ENCODE data around the gene TAS2R41.

DNA sequence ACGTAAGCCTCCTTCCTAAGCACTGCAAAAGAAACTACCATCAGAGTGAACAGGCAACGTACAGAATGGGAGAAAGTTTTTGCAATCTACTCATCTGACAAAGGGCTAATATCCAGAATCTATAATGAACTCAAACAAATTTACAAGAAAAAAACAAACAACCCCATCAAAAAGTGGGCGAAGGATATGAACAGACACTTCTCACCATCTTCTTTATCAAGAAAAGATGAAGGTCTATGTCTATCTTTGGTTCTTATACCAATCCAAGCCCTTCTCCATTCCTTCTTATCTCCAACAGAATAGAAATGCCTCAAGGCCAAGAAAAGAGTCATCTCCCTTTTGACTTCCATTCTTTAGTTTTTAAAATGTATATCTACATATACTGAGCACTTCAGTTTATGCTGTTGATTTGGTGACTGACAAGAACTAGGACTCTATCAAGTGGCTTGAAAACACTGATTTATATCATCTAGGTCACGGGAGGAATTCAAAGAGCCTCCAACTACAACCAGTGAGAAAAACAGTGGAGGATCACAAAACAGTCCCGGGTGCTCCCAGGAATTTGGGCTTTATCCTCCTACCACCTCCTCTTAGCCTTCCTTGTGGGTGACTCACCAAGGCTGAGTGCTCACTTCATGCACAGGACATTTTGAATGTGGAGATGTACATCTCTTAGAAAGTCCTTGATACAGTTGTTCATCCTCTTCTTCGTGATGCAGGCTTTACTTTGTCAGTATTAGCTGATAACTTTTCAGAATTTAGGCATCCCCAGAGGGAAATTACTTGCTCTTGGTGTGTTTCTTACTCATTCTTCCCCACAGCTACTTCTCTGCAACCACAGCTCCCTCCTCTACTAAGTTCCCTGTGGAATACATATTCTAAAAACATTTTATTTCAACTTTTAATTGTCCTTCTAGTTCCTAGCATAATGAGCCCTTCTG is 15.4 kb downstream of the TAS2R41 start:
- TF ChIP-seq POLR2A (IDR thresholded peaks at IDR 0.05; ENCODE audit: low read depth, low read length) (no peak), POLR2AphosphoS5 (IDR thresholded peaks at IDR 0.05; ENCODE audit: low read depth, low read length) (no peak)

All from GM12892 (cell line).